Thoracic aorta endothelial cell (primary cell): ENCODE results near the gene GLMN. TPM values are rescaled to one million over a fixed set of nuclear protein-coding genes. Genes with fewer than 3 reads are reported as not detected.

ENCODE experiments used
- total RNA-seq: library from RNA; depleted of rRNA; stranded (reverse); fragments of >200 nt; gene quantifications from 2 replicates; pipeline ENCODE4 v1.2.3, GENCODE V29; 2012

GLMN gene, protein sequence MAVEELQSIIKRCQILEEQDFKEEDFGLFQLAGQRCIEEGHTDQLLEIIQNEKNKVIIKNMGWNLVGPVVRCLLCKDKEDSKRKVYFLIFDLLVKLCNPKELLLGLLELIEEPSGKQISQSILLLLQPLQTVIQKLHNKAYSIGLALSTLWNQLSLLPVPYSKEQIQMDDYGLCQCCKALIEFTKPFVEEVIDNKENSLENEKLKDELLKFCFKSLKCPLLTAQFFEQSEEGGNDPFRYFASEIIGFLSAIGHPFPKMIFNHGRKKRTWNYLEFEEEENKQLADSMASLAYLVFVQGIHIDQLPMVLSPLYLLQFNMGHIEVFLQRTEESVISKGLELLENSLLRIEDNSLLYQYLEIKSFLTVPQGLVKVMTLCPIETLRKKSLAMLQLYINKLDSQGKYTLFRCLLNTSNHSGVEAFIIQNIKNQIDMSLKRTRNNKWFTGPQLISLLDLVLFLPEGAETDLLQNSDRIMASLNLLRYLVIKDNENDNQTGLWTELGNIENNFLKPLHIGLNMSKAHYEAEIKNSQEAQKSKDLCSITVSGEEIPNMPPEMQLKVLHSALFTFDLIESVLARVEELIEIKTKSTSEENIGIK
- total RNA-seq: 20.0 and 20.5 TPM in 2 replicates

DNA sequence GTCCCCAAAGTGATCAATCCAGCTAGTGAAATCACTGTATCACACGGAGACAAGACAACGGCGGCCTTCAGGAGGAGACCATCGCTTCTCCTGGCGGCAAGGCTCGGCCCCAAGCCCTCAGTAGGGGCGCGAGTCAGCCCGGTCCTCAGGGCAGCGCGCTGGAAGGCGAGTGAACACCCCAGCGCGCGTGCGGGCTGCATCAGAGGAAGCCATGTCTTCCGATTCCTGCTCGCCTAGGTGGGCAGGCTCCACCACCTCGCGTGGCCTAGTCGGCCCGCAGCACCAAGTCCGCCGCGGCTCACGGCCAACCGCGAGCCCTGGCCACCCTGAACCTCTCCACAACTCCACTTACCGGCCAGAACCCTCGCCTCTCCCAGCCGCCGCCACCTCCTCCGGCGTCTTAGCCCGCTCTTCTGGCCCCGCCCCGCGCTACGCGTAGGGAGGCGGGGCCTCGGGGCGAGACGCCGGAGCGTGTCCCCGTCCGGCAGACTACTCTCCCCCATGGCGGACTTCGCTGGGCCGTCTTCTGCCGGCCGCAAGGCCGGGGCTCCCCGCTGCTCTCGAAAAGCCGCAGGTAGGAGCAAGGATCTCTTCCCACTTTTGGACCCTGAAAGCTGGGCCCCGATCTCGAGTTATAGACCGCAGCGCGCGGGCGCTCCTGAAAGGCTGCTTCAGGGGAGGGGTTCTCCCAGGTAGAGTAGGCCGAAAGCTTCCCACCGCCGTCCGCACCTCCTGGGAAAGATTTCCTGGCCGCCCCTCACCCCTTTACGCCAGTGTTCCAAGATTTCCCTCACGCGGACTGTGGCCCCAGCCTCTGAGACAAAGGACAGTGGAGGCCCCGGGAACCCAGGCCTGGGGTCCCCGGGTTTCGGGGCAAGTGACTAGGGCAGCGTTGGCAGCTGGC, at the start of gene GLMN, which contains the start of gene RPAP2:
GLMN (minus strand) TSS at position 415 of the 904 bp plus-strand sequence. CDS start 988 bp downstream, outside the sequence.
RPAP2 (plus strand) TSS at position 487 of the 904 bp plus-strand sequence; CDS start at position 502, 15 bp downstream.

DNA sequence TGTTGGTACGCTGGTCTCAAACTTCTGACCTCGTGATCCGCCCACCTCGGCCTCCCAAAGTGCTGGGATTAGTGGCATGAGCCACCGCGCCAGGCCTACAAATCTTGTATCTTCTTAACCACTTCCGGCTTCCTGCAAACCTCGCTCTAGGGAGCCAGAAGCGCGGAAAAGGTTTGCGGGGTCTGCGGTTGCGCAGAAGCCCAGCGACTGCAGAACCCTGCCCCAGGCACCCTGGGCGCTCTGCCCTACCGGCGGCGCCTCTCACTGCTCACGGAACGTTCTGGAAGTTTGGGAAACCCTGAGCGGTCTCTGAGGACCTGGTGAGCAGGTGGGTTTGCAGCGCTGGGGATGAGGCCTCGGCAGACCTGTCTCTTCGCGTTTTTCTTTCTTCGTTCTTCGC, 81.1 kb downstream of the GLMN start, which contains the start of gene C1orf146:
C1orf146 (plus strand) TSS at position 195 of the 400 bp plus-strand sequence. CDS start 13,506 bp downstream, outside the sequence.

Other genes starting within 250 kb of the GLMN start
- 0.36 TPM in 1 of 2 replicates, not detected in the other for gene SETSIP, start 223.6 kb downstream of the GLMN start, total RNA-seq
- gene BTBD8, start 218.6 kb downstream of the GLMN start, total RNA-seq: 2.1 and 2.9 TPM in 2 replicates
- gene C1orf146, start 81.1 kb downstream of the GLMN start, total RNA-seq: not detected in 2 replicates
- gene RPAP2, start 72 bp upstream of the GLMN start, total RNA-seq: 15.8 and 23.4 TPM in 2 replicates
- gene GFI1, start 187.9 kb upstream of the GLMN start, total RNA-seq: 0.07 and 0.27 TPM in 2 replicates